Measurements from ENCODE around the gene TMEM98. TPM values are rescaled to one million over a fixed set of nuclear protein-coding genes. Genes with fewer than 3 reads are reported as not detected.
"Not testable (repeated sequence)": the region's sequence is repeated elsewhere in the genome, so short reads cannot be mapped to it uniquely, and the experiment has no call there.

TMEM98 gene, protein sequence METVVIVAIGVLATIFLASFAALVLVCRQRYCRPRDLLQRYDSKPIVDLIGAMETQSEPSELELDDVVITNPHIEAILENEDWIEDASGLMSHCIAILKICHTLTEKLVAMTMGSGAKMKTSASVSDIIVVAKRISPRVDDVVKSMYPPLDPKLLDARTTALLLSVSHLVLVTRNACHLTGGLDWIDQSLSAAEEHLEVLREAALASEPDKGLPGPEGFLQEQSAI
- total RNA-seq, result 56.9 and 81.7 TPM in 2 replicates

DNA sequence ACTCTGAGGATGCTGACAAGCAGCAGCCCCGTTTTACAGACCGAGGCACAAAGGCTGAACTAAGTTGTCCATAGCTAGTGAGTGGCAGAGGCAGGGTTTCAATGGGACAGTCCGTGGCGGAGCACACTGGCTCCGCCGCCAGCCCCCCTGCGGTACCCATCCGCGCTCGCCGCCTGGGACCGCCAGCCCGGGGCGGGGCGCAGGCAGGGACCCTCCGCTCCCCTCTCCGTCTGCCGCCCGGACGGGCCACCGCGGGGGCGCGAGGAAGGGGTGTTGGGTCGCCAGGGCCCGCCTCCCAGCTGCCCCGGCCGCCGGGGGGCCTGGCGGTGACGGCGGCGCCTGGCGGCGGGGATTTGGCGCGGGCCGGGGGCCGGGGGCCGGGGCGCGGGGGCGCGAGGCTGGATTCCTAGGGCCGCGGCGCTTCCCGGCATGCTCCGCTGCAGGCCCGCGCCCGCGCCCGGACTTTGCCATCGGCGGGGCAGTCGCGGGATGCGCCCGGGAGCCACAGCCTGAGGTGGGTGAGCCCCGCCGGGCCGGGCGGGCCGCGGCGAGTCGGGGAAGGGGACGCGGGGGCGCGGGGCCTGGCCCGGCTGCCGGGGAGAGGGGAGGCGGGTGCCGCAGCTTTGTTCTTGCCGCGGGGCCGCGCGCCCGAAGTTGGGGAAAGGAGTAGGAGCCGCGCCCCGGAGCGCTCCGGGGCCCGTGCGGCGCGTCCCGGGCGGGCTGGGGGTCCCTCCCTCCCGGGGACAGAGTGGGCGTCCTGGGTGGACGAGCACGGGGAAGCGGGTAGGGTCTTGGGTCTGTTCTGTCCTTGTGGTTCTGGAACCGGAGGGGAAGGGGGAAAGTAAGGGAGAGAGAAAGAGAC, at the start of gene TMEM98:
Gene TMEM98, plus strand, starts transcription at position 430 of the 862 bp plus-strand sequence. CDS start 3,376 bp downstream, outside the sequence.
- peak in 1 of 2 donors; percentile 51 for DNase-seq (ENCODE audit: low read depth in 2 of 2)

- DNase-seq (ENCODE audit: low read depth in 2 of 2), result no peak
These were observed 49.7 kb upstream of the TMEM98 start for GRCh38 chr17:32878211-32878610.

DNA sequence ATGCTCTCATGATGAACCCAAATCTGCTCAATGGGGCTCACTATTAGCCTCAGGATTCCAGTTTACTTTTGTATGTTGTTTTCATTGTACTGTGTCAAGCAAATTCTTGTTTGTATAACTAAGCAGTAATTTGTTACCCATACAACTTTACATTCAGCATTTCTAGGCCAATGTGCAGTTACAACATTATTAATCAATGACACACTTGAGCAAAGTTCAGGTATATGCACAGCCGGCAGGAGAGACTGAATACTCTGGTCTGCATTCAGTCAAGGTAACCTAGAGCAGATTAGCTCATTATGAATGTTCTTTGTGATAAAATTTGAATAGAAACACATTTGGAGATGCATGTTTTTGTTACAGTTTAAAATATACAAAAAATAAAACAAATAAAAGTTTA, 48.8 kb upstream of the TMEM98 start:
- no peak for DNase-seq (ENCODE audit: low read depth in 2 of 2)

DNA sequence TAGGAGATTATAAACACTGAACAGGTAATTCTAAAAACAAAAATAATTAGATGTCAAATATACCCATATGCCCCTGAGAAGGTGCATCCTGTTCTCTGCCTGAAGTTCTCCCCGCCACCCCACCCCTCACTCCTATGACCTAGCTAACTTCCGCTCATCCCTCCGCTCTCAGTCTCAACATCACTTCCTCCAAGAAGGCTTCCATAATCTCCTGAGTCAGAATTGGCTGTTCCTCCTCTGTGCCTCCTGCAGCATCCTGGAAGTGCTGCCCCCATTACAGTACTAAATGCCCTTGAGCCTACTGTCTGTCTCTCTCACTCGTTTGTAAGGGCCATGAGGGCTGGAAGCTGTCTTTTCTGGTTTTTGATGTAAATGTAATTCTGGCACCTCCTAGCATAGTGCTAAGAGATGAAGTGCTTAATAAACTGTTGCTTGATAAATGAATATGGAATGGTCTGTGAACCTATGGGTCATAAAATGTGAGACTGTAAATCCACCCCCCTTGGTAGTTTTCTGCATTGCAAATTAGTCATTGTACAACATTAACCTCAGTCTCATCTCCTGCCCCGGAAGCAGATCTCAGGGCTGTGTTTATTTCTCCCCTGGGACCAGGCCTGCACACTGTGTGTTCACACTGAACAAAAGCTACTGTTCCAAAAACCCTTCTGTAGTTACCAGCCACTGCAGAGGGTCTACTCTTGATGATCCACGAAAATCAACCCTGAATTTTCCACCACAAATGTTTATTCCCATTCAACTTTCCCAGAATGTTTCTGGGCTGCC, 47.1 kb upstream of the TMEM98 start:
- DNase-seq (ENCODE audit: low read depth in 2 of 2), result no peak

GRCh38 chr17:32882029-32882428, 45.9 kb upstream of the TMEM98 start:
- DNase-seq (ENCODE audit: low read depth in 2 of 2), result no peak

GRCh38 chr17:32882734-32883133, 45.2 kb upstream of the TMEM98 start:
- peak in 1 of 2 donors; percentile 56 for DNase-seq (ENCODE audit: low read depth in 2 of 2)

DNA sequence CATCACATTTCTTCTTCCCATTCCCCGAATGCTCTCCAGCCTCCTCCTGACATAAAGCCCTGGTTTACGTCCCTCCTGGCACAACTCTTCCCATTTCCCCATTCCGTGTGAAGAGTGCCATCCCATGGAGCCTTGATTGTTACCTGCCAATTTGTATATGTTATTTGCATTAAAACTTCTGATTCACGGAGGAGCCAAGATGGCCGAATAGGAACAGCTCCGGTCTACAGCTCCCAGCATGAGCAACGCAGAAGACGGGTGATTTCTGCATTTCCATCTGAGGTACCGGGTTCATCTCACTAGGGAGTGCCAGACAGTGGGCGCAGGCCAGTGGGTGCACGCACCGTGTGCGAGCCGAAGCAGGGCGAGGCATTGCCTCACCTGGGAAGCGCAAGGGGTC, 41.0 kb upstream of the TMEM98 start:
- DNase-seq (ENCODE audit: low read depth in 2 of 2), result not testable (repeated sequence)

DNA sequence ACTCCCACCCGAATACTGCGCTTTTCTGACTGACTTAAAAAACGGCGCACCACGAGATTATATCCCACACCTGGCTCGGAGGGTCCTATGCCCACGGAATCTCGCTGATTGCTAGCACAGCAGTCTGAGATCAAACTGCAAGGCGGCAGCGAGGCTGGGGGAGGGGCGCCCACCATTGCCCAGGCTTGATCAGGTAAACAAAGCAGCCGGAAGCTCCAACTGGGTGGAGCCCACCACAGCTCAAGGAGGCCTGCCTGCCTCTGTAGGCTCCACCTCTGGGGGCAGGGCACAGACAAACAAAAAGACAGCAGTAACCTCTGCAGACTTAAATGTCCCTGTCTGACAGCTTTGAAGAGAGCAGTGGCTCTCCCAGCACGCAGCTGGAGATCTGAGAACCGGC, 40.5 kb upstream of the TMEM98 start:
- not testable (repeated sequence) for DNase-seq (ENCODE audit: low read depth in 2 of 2)

GRCh38 chr17:32894245-32894644, 33.7 kb upstream of the TMEM98 start:
- DNase-seq (ENCODE audit: low read depth in 2 of 2), result no peak

DNA sequence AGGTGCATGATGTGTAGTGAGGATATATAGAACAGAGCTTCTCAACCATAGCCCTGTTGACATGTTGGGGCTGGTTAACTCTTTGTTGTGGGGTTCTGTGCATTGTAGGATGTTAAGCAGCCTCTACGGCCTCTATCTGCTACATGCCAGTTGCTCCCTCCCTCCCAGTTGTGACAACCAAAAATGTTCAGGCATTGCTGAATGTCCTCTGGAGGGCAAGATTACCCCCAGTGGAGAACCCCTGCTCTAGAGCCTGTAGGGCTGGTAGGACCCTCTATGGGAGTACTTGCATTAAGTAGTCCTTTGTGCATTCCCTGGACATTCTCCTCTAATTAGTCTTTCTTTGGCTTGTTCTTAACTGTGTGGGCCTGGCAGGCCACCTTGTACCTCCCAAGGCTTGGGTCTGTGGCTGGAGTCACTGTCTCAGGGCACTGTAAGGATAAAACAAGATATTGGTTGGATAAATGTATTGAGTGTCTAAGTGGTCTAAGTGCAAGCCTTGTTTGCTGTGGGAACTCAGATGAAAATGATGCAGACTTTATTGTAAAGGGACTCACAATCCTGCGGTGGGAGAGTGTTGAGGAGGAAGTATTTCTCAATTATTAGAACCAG, 31.2 kb upstream of the TMEM98 start:
- no peak for DNase-seq (ENCODE audit: low read depth in 2 of 2)

GRCh38 chr17:32899236-32900013, 28.5 kb upstream of the TMEM98 start:
- no peak for DNase-seq (ENCODE audit: low read depth in 2 of 2)

- DNase-seq (ENCODE audit: low read depth in 2 of 2), result no peak
These were observed 26.2 kb upstream of the TMEM98 start for GRCh38 chr17:32901743-32902142.

GRCh38 chr17:32903774-32904673, 23.9 kb upstream of the TMEM98 start:
- DNase-seq (ENCODE audit: low read depth in 2 of 2), result no peak

- no peak for DNase-seq (ENCODE audit: low read depth in 2 of 2)
These were observed 23.1 kb upstream of the TMEM98 start for GRCh38 chr17:32904891-32905290.

DNA sequence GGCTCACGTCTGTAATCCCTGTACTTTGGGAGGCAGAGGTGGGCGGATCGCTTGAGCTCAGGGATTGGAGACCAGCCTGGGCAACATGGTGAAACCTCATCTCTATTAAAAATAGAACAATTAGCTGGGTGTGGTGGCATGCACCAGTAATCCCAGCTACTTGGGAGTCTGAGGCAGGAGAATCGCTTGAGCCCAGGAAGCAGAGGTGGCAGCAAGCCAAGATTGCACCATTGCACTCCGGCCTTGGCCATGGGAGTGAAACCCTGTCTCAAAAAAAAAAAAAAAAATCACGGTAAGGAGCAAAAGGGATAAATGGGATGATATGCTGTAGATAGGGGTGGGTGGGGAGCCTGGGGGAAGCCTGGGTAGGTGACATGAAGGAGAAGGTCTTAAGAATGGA, 20.4 kb upstream of the TMEM98 start:
- DNase-seq (ENCODE audit: low read depth in 2 of 2), result no peak

GRCh38 chr17:32909787-32910369, 18.1 kb upstream of the TMEM98 start:
- DNase-seq (ENCODE audit: low read depth in 2 of 2), result peak; percentile 87 to 88

GRCh38 chr17:32910769-32911168, 17.2 kb upstream of the TMEM98 start:
- DNase-seq (ENCODE audit: low read depth in 2 of 2), result no peak

GRCh38 chr17:32912218-32912897, 15.6 kb upstream of the TMEM98 start:
- DNase-seq (ENCODE audit: low read depth in 2 of 2), result peak in 1 of 2 donors; percentile 61

DNA sequence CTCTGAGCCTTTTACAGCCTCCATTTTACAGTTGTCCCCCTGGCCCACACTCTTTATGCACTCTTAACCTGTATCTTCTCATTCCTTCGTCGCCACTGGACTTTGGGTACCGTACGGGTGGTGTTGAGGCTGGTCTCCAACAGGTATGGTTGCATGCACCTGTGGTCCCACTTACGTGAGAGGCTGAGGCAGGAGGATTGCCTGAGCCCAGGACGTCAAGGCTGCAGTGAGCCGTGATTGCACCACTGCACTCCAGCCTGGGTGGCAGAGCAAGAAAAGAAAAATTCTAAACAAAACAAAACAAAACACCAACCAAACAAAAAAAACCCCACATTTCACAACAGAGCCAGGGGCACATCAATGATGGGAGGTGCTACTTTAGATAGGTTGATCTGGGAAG, 14.4 kb upstream of the TMEM98 start:
- DNase-seq (ENCODE audit: low read depth in 2 of 2), result no peak

Data from lung microvascular endothelial cell (primary cell).